Nephron progenitor cell (in vitro differentiated cells): ENCODE measurements around the gene HAND2.

ENCODE experiments used
- DNase-seq: peaks from one replicate; pipeline ENCODE4 v3.0.0; 2021
- H3K27ac Mint-ChIP-seq: 2 replicates; pipeline ENCODE4 v1.8.0; 2021; ENCODE audit warnings: mild to moderate bottlenecking, moderate library complexity, mixed read lengths
- H3K27me3 Mint-ChIP-seq: 2 replicates; pipeline ENCODE4 v1.8.0; 2021; ENCODE audit warnings: mild to moderate bottlenecking, low read depth, mixed read lengths; ENCODE audit not compliant: poor library complexity
- H3K36me3 Mint-ChIP-seq: 2 replicates; pipeline ENCODE4 v1.8.0; 2021; ENCODE audit warnings: low read depth, mixed read lengths
- H3K4me1 Mint-ChIP-seq: 2 replicates; pipeline ENCODE4 v1.8.0; 2021; ENCODE audit warnings: mixed read lengths
- H3K4me3 Mint-ChIP-seq: 2 replicates; pipeline ENCODE4 v1.8.0; 2021; ENCODE audit warnings: mild to moderate bottlenecking, moderate library complexity, mixed read lengths
- H3K9me3 Mint-ChIP-seq: 2 replicates; pipeline ENCODE4 v1.8.0; 2021; ENCODE audit warnings: mild to moderate bottlenecking, moderate library complexity, mixed read lengths
- CTCF ChIP-seq: fragments of 200-600 bp; sonication (generic); IDR thresholded peaks from 2 replicates; pipeline ENCODE4 v1.5.0; 2021; ENCODE audit warnings: antibody characterized with exemption

The HAND2 gene

GRCh38 chr4:173538909-173539445, 8.9 kb upstream of the HAND2 start:
- no peak for TF ChIP-seq CTCF
- no peaks in the 10 kb centered on the region for H3K36me3 Mint-ChIP-seq
- peak overlapping the region; percentile 75 for H3K4me3 Mint-ChIP-seq
- H3K9me3 Mint-ChIP-seq, result no peaks in the 10 kb centered on the region
- no peak overlapping the region for H3K27ac Mint-ChIP-seq
- peaks cover 13% of the 10 kb centered on the region for H3K4me1 Mint-ChIP-seq
- peak; percentile 10 for DNase-seq
- H3K27me3 Mint-ChIP-seq, result peaks cover 100% of the 10 kb centered on the region

- Mint-ChIP-seq H3K36me3 (no peaks in the 10 kb centered on the region), H3K4me1 (peaks cover 13% of the 10 kb centered on the region), H3K27me3 (peaks cover 100% of the 10 kb centered on the region), H3K27ac (no peak overlapping the region), H3K9me3 (no peaks in the 10 kb centered on the region), H3K4me3 (peak overlapping the region; percentile 75)
- DNase-seq, result peak; percentile 51
- no peak for TF ChIP-seq CTCF
These were observed 8.3 kb upstream of the HAND2 start for GRCh38 chr4:173538148-173538908.

- DNase-seq, result no peak
- Mint-ChIP-seq H3K9me3 (no peaks in the 10 kb centered on the region), H3K4me1 (peaks cover 13% of the 10 kb centered on the region), H3K27ac (no peak overlapping the region), H3K27me3 (peaks cover 100% of the 10 kb centered on the region), H3K4me3 (peak overlapping the region; percentile 75), H3K36me3 (no peaks in the 10 kb centered on the region)
- TF ChIP-seq CTCF, result no peak
These were observed 7.7 kb upstream of the HAND2 start for GRCh38 chr4:173537613-173538147.

- peak; percentile 42 for DNase-seq
- Mint-ChIP-seq H3K9me3 (no peaks in the 10 kb centered on the region), H3K4me3 (no peak overlapping the region), H3K27me3 (peaks cover 100% of the 10 kb centered on the region), H3K27ac (no peak overlapping the region), H3K36me3 (no peaks in the 10 kb centered on the region), H3K4me1 (peaks cover 13% of the 10 kb centered on the region)
- peak; percentile 38 for TF ChIP-seq CTCF
These were observed 6.9 kb upstream of the HAND2 start for GRCh38 chr4:173536808-173537429.

- no peak for TF ChIP-seq CTCF
- no peaks in the 10 kb centered on the region for H3K9me3 Mint-ChIP-seq
- no peak for DNase-seq
- H3K36me3 Mint-ChIP-seq, result no peaks in the 10 kb centered on the region
- H3K27me3 Mint-ChIP-seq, result peaks cover 100% of the 10 kb centered on the region
- H3K4me3 Mint-ChIP-seq, result no peak overlapping the region
- peaks cover 13% of the 10 kb centered on the region for H3K4me1 Mint-ChIP-seq
- H3K27ac Mint-ChIP-seq, result no peak overlapping the region
These were observed 5.9 kb upstream of the HAND2 start for GRCh38 chr4:173535957-173536356.
